SU-DHL-6 (cell line): ENCODE results near the gene TMEM214.

Source experiments
- H2AFZ ChIP-seq: fragments of 200-600 bp; sonication (generic); 2 replicates; pipeline ENCODE4 v1.6.1; 2014; ENCODE audit warnings: low read depth, mild to moderate bottlenecking, moderate library complexity, mixed read lengths, antibody characterized with exemption, low read length; ENCODE audit not compliant: severe bottlenecking
- H3F3A ChIP-seq: fragments of 200-600 bp; shearing (Covaris generic); 2 replicates; pipeline ENCODE4 v1.6.0; 2016; ENCODE audit warnings: antibody characterized with exemption, mild to moderate bottlenecking; ENCODE audit not compliant: insufficient read depth
- H3K27ac ChIP-seq: fragments of 200-600 bp; sonication (generic); 2 replicates; pipeline ENCODE4 v1.5.1; 2016; ENCODE audit warnings: low read depth, mild to moderate bottlenecking, low read length, moderate library complexity, mixed read lengths
- H3K27me3 ChIP-seq: fragments of 200-600 bp; sonication (generic), shearing (Covaris generic); 2 replicates; pipeline ENCODE4 v1.6.0; 2014; ENCODE audit warnings: mild to moderate bottlenecking, low read length
- H3K36me3 ChIP-seq: fragments of 200-600 bp; sonication (generic); 2 replicates; pipeline ENCODE4 v1.6.1; 2014; ENCODE audit warnings: mild to moderate bottlenecking, low read length, mixed read lengths
- H3K4me2 ChIP-seq: fragments of 300-600, 200-600 bp; shearing (Covaris generic), sonication (generic); 2 replicates; pipeline ENCODE4 v1.6.0; 2014; ENCODE audit warnings: low read length, low read depth, mild to moderate bottlenecking; ENCODE audit not compliant: poor library complexity, severe bottlenecking
- H3K4me3 ChIP-seq: fragments of 200-600 bp; sonication (generic); 2 replicates; pipeline ENCODE4 v1.5.1; 2014; ENCODE audit warnings: antibody characterized with exemption, low read length, mild to moderate bottlenecking, mixed read lengths; ENCODE audit not compliant: insufficient read depth, poor library complexity, severe bottlenecking
- H3K79me2 ChIP-seq: fragments of 200-600 bp; sonication (generic); 2 replicates; pipeline ENCODE4 v1.6.1; 2014; ENCODE audit warnings: mild to moderate bottlenecking, low read length, moderate library complexity; ENCODE audit not compliant: insufficient read depth
- H3K9ac ChIP-seq: fragments of 200-600 bp; sonication (generic); 2 replicates; pipeline ENCODE4 v1.7.0; 2014; ENCODE audit warnings: mild to moderate bottlenecking, low read length
- H3K9me2 ChIP-seq: fragments of 200-600 bp; sonication (generic); replicated peaks from 2 replicates; pipeline ENCODE4 v1.6.1; 2014; ENCODE audit warnings: low read length; ENCODE audit not compliant: insufficient read depth
- H3K9me3 ChIP-seq: fragments of 200-600 bp; sonication (generic); 2 replicates; pipeline ENCODE4 v1.6.1; 2014; ENCODE audit warnings: low read length, mixed read lengths; ENCODE audit not compliant: insufficient read depth
- H4K20me1 ChIP-seq: fragments of 200-600 bp; sonication (generic); 2 replicates; pipeline ENCODE4 v1.6.1; 2014; ENCODE audit warnings: low read depth, mild to moderate bottlenecking, antibody characterized with exemption, low read length, moderate library complexity, mixed read lengths
- CTCF ChIP-seq: fragments of 200-600 bp; sonication (generic); IDR thresholded peaks from one replicate; pipeline ENCODE4 v1.5.1; 2017; ENCODE audit warnings: antibody characterized with exemption, mild to moderate bottlenecking, low read length, moderate library complexity; ENCODE audit not compliant: insufficient read depth, poor library complexity, severe bottlenecking
- EZH2phosphoT487 ChIP-seq: fragments of 200-600 bp; sonication (generic), shearing (Covaris generic); conservative IDR thresholded peaks from 2 replicates; pipeline ENCODE4 v1.6.1; 2018; ENCODE audit warnings: mild to moderate bottlenecking, antibody characterized with exemption, low read length, moderate library complexity, mixed read lengths

Gene TMEM214

GRCh38 chr2:27003007-27003406 lies 29.8 kb upstream of the TMEM214 start:
- no peak overlapping the region for H3K4me2 ChIP-seq
- H3F3A ChIP-seq: no peaks in the 10 kb centered on the region
- H3K36me3 ChIP-seq: no peaks in the 10 kb centered on the region
- H3K27me3 ChIP-seq: no peaks in the 10 kb centered on the region
- no peaks in the 10 kb centered on the region for H3K9me2 ChIP-seq
- no peak overlapping the region for H3K9ac ChIP-seq
- no peak overlapping the region for H3K27ac ChIP-seq
- H2AFZ ChIP-seq: no peak overlapping the region
- TF ChIP-seq EZH2phosphoT487 (no peak), CTCF (no peak)
- H3K4me3 ChIP-seq: no peak overlapping the region
- H3K79me2 ChIP-seq: no peaks in the 10 kb centered on the region
- no peaks in the 10 kb centered on the region for H3K9me3 ChIP-seq
- H4K20me1 ChIP-seq: no peaks in the 10 kb centered on the region

GRCh38 chr2:27003857-27004256 lies 28.9 kb upstream of the TMEM214 start:
- no peak overlapping the region for H3K4me3 ChIP-seq
- H3K9ac ChIP-seq: no peak overlapping the region
- H3K27me3 ChIP-seq: no peaks in the 10 kb centered on the region
- no peaks in the 10 kb centered on the region for H3F3A ChIP-seq
- no peaks in the 10 kb centered on the region for H4K20me1 ChIP-seq
- H3K79me2 ChIP-seq: no peaks in the 10 kb centered on the region
- H3K9me2 ChIP-seq: no peaks in the 10 kb centered on the region
- H3K9me3 ChIP-seq: no peaks in the 10 kb centered on the region
- H2AFZ ChIP-seq: no peak overlapping the region
- TF ChIP-seq CTCF (no peak), EZH2phosphoT487 (no peak)
- H3K36me3 ChIP-seq: no peaks in the 10 kb centered on the region
- H3K27ac ChIP-seq: no peak overlapping the region
- H3K4me2 ChIP-seq: no peak overlapping the region

- Histone ChIP-seq H3K9me2 (no peaks in the 10 kb centered on the region), H4K20me1 (no peaks in the 10 kb centered on the region), H3K79me2 (no peaks in the 10 kb centered on the region), H3K9me3 (no peaks in the 10 kb centered on the region), H3K27ac (no peak overlapping the region), H3K27me3 (no peaks in the 10 kb centered on the region), H3K9ac (no peak overlapping the region), H3K36me3 (no peaks in the 10 kb centered on the region), H3K4me3 (no peak overlapping the region), H3F3A (no peaks in the 10 kb centered on the region), H2AFZ (no peak overlapping the region), H3K4me2 (no peak overlapping the region)
- no peak for TF ChIP-seq CTCF
- TF ChIP-seq EZH2phosphoT487: no peak
These were observed 26.0 kb upstream of the TMEM214 start for GRCh38 chr2:27006602-27007415.
